Measurements from ENCODE around the gene PDXK.

Gene PDXK

DNA sequence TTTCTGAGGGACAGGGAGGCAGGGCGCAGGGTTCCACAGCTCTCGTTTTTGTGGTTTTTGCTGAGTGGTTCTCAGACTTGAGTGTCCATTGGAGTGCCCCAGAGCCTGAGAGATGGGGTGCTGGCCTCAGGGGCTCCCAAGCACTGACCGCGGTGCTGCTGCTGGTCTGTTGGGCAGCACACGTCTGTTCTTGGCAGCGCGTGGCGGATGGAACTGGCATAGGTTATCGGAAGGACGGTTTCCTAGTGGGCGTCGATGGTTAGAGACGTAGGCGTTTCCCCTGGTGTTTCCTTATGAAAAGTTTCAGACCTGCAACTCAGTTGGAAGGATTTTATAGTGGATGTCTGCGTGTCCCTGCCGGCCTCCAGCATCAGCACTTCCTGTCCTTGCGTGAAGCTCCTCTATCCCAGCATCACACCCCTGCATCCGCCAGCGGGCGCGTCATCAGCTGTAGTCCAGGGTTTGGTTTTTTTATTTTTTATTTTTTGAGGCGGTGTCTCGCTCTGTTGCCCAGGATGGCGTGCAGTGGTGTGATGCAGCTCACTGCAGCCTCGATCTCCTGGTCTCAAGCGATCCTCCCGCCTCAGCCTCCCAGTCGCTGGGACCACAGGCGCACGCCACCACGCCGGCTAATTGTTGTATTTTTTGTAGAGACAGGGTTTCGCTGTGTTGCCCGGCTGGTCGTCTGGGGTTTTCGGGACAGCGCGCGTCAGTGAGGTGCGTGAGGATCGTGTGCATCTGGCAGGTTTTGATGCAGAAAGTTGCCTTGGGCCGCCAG lies 82.3 kb downstream of the PDXK start:
- Histone ChIP-seq H3K36me3 (ENCODE audit: insufficient read depth, low read length) (peaks cover 81% of the 10 kb centered on the region), H2AFZ (ENCODE audit: low read depth, low read length) (no peak overlapping the region), H3K4me1 (ENCODE audit: insufficient read depth, low read length) (no peaks in the 10 kb centered on the region), H3K9me3 (ENCODE audit: low read length) (no peaks in the 10 kb centered on the region), H3K27me3 (ENCODE audit: insufficient read depth, low read length) (no peaks in the 10 kb centered on the region), H3K4me3 (ENCODE audit: low read length) (no peak overlapping the region)

DNA sequence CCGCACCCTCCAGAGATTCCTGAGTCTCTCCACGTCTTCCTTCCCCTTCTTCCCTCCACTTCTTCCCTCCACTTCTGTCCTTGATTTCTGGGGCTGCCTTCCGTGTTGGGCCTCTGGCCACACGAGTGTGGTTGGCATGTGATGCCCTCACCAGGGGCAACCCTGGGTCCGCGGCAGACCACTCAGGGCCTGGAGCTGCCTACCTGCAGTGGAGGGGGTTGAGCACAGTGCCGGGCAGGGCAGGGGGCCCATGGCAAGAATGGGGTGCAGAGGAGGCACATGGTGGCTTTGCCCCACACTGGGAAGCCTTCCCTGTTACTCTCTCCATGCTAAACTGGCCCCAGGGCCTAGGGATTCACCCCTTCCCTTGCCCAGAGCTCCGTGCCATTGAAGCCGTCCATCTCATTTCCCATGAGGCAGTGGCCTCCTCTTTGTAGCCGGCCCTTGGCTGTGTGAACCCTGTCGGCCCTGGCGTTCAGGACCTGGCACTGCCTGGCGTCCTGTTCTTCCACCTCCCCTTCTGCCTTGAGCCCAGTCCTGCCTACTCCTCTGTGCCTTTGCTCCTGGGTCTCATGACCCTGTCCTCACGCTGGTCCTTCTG lies 83.9 kb downstream of the PDXK start:
- no peak overlapping the region for H2AFZ ChIP-seq (ENCODE audit: low read depth, low read length)
- no peak overlapping the region for H3K4me3 ChIP-seq (ENCODE audit: low read length)
- H3K9me3 ChIP-seq (ENCODE audit: low read length) = no peaks in the 10 kb centered on the region
- no peaks in the 10 kb centered on the region for H3K27me3 ChIP-seq (ENCODE audit: insufficient read depth, low read length)
- no peaks in the 10 kb centered on the region for H3K4me1 ChIP-seq (ENCODE audit: insufficient read depth, low read length)
- H3K36me3 ChIP-seq (ENCODE audit: insufficient read depth, low read length) = peaks cover 65% of the 10 kb centered on the region

DNA sequence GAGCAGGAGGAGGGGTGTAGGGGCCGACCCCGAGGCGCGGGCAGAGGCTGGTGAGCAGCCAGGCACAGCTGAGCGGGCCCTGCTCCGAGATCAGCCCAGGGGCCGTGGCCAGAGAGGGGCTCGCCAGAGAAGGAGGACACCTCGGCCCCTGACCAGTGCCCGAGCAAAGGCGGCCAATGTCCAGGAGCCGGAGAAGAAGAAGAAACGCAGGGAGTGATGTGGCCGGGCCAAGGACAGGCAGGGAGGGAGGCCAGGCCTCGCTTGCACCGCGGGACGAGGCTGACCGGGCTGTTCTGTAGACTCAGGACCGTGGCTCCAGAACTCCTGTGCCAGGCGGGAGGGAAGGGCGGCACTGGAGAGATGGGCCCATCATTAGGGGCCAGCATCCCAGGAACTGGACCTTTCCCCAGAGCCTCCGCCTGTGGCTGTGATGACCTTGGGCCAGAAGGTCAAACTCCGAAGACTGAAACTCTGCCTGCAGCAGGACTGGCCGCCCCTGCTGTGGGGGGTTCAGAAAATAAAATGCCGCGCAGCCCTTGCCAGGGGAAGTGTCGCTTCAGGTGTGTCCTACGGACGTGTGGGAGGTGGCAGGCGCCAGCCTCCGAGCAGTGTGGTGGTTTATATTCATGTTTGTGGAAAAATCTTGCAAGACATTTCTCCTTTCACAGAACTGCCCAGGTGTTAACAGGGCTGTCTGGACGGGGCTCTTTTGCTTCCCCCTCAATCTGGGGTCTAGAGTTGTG lies 84.8 kb downstream of the PDXK start:
- Histone ChIP-seq H3K9me3 (ENCODE audit: low read length) (no peaks in the 10 kb centered on the region), H2AFZ (ENCODE audit: low read depth, low read length) (no peak overlapping the region), H3K4me1 (ENCODE audit: insufficient read depth, low read length) (no peaks in the 10 kb centered on the region), H3K4me3 (ENCODE audit: low read length) (no peak overlapping the region), H3K27me3 (ENCODE audit: insufficient read depth, low read length) (no peaks in the 10 kb centered on the region), H3K36me3 (ENCODE audit: insufficient read depth, low read length) (peaks cover 56% of the 10 kb centered on the region)

DNA sequence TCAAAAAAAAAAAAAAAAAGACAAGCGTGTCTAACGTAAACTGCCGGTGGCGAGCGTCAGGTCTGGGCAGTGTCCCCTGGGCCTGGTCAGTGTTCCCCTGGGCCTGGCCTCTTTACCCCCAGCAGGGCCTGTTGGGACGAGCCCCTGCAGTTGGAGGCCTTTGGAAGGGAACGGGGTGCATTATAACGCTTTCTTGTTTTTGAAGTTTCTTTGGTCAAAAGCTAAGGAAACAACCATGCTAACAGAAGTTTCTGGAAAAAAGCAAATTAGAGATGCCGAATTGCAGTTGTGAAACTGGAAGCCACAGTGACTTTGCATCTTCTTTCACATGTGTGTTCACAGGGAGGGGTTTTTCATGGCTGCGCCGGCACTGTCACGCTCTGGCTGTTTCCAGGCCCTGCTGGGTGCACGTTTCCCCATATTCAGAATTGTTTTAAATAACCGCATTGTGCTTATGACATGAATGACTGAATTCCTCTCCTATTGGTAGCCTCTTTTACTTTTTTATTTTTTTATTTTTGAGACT lies 86.4 kb downstream of the PDXK start:
- no peaks in the 10 kb centered on the region for H3K4me1 ChIP-seq (ENCODE audit: insufficient read depth, low read length)
- peaks cover 40% of the 10 kb centered on the region for H3K36me3 ChIP-seq (ENCODE audit: insufficient read depth, low read length)
- no peak overlapping the region for H2AFZ ChIP-seq (ENCODE audit: low read depth, low read length)
- no peaks in the 10 kb centered on the region for H3K9me3 ChIP-seq (ENCODE audit: low read length)
- H3K27me3 ChIP-seq (ENCODE audit: insufficient read depth, low read length) = no peaks in the 10 kb centered on the region
- no peak overlapping the region for H3K4me3 ChIP-seq (ENCODE audit: low read length)

DNA sequence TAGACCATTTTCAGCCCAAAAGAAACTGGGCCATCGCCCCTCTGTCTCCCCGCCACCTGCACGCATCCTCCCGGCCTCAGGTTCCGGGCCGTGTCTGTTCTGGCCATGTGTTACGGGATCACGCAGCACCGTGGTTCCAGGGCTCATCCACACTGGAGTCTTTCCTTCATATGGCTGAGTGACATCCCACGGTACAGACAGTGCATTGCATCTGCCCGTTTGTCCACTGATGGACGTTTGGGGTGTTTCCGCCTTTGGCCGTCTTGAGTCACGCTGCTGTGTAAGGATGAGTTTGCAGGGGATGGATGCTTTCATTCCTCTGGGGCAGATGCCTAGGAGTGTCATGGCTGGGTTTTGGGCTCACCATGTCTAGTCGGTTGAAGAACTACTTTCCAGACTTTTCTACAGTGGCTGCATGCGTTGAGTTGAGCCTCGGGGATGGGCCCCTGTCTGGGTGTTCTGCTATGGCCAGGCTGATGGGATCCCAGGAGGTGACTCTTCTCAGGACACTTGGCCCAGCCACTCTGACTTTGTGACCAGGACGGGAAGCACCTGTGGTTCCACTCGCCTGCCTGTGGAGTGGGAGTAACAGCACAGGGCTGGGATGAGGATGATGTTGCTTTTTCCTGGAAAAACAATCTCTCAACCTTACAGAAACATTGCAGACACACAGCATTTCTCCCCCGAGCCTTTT lies 87.2 kb downstream of the PDXK start:
- Histone ChIP-seq H3K4me3 (ENCODE audit: low read length) (no peak overlapping the region), H3K27me3 (ENCODE audit: insufficient read depth, low read length) (no peaks in the 10 kb centered on the region), H3K4me1 (ENCODE audit: insufficient read depth, low read length) (peaks cover 2% of the 10 kb centered on the region), H3K36me3 (ENCODE audit: insufficient read depth, low read length) (peaks cover 32% of the 10 kb centered on the region), H3K9me3 (ENCODE audit: low read length) (no peaks in the 10 kb centered on the region), H2AFZ (ENCODE audit: low read depth, low read length) (no peak overlapping the region)

DNA sequence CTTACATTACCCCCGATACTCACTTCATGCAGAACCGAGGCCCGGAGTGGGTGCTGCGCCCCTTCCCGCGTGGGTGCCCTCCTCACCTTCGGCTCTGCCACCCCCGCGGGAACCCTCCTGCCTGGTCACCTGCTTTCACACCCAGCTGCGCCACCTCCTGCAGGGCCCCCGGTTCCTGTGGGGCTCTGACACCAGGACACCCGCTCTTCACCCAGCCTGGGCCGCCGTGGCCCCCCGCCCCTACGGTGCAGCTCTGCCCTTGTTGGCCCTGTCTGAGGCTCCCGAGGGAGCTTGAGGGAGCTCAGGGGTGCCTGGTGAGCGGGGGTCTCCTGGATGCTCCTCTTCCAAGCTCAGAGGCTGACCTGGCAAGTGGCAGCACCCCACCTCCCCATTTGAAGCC lies 89.4 kb downstream of the PDXK start:
- no peaks in the 10 kb centered on the region for H3K9me3 ChIP-seq (ENCODE audit: low read length)
- H3K36me3 ChIP-seq (ENCODE audit: insufficient read depth, low read length) = peaks cover 12% of the 10 kb centered on the region
- H3K4me3 ChIP-seq (ENCODE audit: low read length) = no peak overlapping the region
- H2AFZ ChIP-seq (ENCODE audit: low read depth, low read length) = no peak overlapping the region
- no peaks in the 10 kb centered on the region for H3K27me3 ChIP-seq (ENCODE audit: insufficient read depth, low read length)
- H3K4me1 ChIP-seq (ENCODE audit: insufficient read depth, low read length) = peaks cover 2% of the 10 kb centered on the region

GRCh38 chr21:43808832-43809251 lies 89.9 kb downstream of the PDXK start:
- H3K4me1 ChIP-seq (ENCODE audit: insufficient read depth, low read length) = peaks cover 2% of the 10 kb centered on the region
- no peaks in the 10 kb centered on the region for H3K27me3 ChIP-seq (ENCODE audit: insufficient read depth, low read length)
- peaks cover 8% of the 10 kb centered on the region for H3K36me3 ChIP-seq (ENCODE audit: insufficient read depth, low read length)
- H2AFZ ChIP-seq (ENCODE audit: low read depth, low read length) = no peak overlapping the region
- no peaks in the 10 kb centered on the region for H3K9me3 ChIP-seq (ENCODE audit: low read length)
- H3K4me3 ChIP-seq (ENCODE audit: low read length) = no peak overlapping the region

DNA sequence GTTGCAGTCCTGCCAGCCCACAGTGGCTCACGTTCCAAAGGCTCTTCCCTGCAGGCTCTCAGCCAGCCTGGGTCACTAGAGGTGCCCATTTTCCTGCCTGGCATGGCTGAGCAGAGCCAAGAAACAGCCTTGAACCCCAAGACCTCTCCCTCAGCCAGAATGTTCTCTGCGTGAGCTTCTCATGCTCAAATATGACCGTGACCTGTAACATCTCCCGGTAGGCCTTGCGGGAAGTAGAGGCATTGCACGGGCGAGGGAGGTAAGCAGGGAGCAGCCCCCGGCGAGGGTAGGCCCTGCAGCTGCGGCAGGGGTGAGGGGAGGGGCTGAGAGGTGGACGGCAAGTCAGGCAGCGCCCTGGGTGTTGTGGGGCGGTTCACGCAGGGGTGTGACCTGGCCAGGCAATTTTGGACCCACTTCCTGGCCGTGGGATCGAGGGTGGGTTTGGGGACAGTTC lies 90.4 kb downstream of the PDXK start:
- Histone ChIP-seq H2AFZ (ENCODE audit: low read depth, low read length) (no peak overlapping the region), H3K27me3 (ENCODE audit: insufficient read depth, low read length) (no peaks in the 10 kb centered on the region), H3K36me3 (ENCODE audit: insufficient read depth, low read length) (peaks cover 3% of the 10 kb centered on the region), H3K4me3 (ENCODE audit: low read length) (no peak overlapping the region), H3K9me3 (ENCODE audit: low read length) (no peaks in the 10 kb centered on the region), H3K4me1 (ENCODE audit: insufficient read depth, low read length) (peaks cover 2% of the 10 kb centered on the region)

DNA sequence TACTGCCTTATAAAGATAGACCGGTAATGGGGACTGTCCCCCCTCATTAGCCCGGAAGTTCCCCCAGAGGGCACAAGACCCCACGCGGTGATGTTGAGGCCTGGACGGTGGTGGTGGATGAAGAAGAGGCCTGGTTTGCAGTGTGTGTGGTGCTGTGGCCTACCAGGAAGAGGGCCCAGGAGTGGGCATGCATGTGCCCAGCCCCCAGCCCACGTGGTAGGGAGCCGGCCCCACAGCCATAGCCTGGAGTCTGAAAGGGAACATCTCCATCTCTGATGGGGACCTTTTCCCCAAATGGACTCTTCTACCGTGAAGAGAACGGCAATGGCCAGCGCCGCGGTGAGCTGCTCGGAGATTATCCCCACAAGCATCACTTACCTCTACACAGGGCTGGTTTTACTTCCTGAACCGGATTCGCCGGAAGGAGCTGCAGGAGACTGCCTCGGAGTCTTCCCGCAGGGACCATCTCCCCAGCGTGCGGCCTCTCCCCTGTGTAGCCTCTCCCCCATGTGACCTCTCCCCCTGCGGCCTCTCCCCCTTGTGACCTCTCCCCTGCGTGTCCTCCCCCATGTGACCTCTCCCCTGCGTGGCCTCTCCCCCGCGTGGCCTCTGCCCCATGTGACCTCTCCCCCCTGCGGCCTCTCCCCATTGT lies 91.0 kb downstream of the PDXK start:
- no peaks in the 10 kb centered on the region for H3K9me3 ChIP-seq (ENCODE audit: low read length)
- H3K4me3 ChIP-seq (ENCODE audit: low read length) = no peak overlapping the region
- peaks cover 2% of the 10 kb centered on the region for H3K4me1 ChIP-seq (ENCODE audit: insufficient read depth, low read length)
- no peaks in the 10 kb centered on the region for H3K36me3 ChIP-seq (ENCODE audit: insufficient read depth, low read length)
- H3K27me3 ChIP-seq (ENCODE audit: insufficient read depth, low read length) = no peaks in the 10 kb centered on the region
- H2AFZ ChIP-seq (ENCODE audit: low read depth, low read length) = no peak overlapping the region

DNA sequence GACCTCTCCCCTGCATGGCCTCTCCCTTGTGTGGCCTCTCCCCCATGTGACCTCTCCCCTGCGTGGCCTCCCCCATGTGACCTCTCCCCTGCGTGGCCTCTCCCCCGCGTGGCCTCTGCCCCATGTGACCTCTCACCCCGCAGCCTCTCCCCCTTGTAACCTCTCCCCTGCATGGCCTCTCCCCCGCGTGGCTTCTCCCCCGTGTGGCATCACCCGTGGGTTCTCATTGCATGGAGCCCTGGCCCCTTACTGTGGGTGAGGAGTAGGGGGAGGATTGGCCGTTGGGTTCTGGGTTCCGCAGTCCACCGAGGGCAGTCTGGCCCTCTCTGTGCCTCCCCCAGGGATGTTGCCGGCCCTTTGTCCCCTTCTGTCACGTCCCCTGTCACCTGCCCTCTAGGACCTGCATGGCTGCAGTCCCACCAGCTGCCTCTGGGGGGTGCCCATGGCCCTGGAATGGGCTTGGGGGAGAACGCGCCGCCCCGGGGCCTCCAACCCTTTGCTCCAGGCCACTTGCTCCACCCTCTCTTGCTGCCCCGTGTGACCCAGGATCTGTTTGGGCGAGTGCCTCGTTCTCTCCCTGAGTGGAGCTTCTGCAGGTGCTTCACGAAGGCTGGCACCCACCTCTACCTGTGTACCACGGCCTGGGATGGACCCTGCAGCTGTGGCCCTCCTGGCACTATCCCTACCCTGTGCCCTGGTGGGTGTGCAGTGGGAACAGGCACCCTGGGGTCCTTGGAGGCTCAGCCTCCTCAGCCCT lies 91.8 kb downstream of the PDXK start:
- H3K9me3 ChIP-seq (ENCODE audit: low read length) = no peaks in the 10 kb centered on the region
- H3K27me3 ChIP-seq (ENCODE audit: insufficient read depth, low read length) = no peaks in the 10 kb centered on the region
- no peaks in the 10 kb centered on the region for H3K36me3 ChIP-seq (ENCODE audit: insufficient read depth, low read length)
- peaks cover 2% of the 10 kb centered on the region for H3K4me1 ChIP-seq (ENCODE audit: insufficient read depth, low read length)
- H2AFZ ChIP-seq (ENCODE audit: low read depth, low read length) = no peak overlapping the region
- H3K4me3 ChIP-seq (ENCODE audit: low read length) = no peak overlapping the region

DNA sequence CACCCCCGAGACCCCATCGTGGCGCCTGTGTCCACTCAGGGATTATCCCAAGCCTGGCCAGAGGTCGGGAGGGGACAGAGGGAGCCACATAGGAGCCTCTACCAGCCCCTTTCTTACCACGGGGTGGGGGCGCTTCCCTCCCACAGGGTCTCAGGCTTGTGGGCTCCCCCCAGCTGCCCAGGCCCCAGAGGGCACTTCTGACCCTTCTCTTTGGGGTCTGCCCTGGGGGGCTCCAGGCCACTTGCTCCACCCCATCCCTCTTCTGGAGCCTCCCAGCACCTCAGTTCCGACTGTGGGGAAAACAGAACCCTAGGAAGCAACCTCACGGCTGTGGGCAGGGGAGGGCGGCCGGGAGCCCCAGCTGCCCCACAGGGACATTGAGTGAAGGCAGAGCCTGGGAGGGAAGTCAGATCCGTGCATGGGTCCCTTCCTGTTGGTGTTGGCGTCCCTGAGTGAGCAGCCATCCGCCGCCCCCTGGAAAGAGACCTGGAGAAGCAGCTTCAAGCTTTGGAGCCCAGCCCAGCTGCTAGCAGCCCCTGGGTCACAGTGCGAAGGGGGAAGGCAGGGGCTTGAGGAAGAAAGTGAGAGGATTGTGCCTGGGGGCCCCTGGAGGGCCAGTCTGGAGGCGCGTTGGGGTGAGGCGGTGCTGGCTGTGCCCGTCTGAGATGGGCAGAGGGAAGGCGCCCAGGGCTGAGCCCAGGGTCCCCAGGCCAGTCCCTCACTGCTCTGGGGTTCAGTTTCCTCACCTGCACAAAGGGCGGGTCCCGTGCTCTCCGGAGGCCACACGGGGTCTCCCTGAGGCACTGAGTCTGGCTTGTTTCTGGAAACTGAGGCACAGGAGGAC lies 92.6 kb downstream of the PDXK start:
- H3K27me3 ChIP-seq (ENCODE audit: insufficient read depth, low read length) = no peaks in the 10 kb centered on the region
- H3K4me1 ChIP-seq (ENCODE audit: insufficient read depth, low read length) = peaks cover 2% of the 10 kb centered on the region
- no peak overlapping the region for H3K4me3 ChIP-seq (ENCODE audit: low read length)
- H2AFZ ChIP-seq (ENCODE audit: low read depth, low read length) = no peak overlapping the region
- H3K9me3 ChIP-seq (ENCODE audit: low read length) = no peaks in the 10 kb centered on the region
- no peaks in the 10 kb centered on the region for H3K36me3 ChIP-seq (ENCODE audit: insufficient read depth, low read length)
